Measurements from ENCODE around the gene VPS8.

VPS8 gene

GRCh38 chr3:185063431-185063830, 251.5 kb downstream of the VPS8 start:
- no peak for TF ChIP-seq SPI1 (IDR thresholded peaks at IDR 0.05; ENCODE audit: low read depth, low read length)
- no peak for TF ChIP-seq POLR2AphosphoS5 (IDR thresholded peaks at IDR 0.05; ENCODE audit: low read depth, low read length)
- TF ChIP-seq POU2F2 (IDR thresholded peaks at IDR 0.05; ENCODE audit: low read depth, low read length) = no peak
- TF ChIP-seq PAX5 (IDR thresholded peaks at IDR 0.05; ENCODE audit: insufficient read depth, low read length, severe bottlenecking) = no peak
- TF ChIP-seq TAF1 (IDR thresholded peaks at IDR 0.05; ENCODE audit: low read depth, low read length) = no peak
- TF ChIP-seq POLR2A (IDR thresholded peaks at IDR 0.05; ENCODE audit: low read depth, low read length) = no peak
- FAIRE-seq (no peak), DNase-seq (ENCODE audit: insufficient read length, low spot score) (no peak)

DNA sequence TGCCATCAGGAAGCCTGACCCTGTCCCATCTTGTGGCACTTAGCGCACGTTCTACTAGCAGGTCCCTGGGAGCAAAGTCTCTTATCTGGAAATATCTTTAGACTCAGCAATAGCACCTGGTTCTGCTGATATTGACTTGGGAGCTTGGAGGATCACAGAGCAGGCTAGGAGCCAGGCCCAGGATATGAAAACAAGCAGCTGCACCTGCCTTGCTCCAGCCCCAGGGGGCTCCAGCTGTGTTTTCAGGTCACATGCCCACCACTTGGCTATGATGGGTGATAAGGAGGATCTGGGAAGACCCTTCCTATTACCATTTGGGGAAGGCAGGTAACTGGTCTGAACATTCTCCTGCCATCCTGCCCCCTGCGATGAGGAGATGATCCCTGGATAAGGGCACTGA, 253.1 kb downstream of the VPS8 start:
- DNase-seq (ENCODE audit: insufficient read length, low spot score) (no peak), FAIRE-seq (no peak)
- no peak for TF ChIP-seq TAF1 (IDR thresholded peaks at IDR 0.05; ENCODE audit: low read depth, low read length)
- no peak for TF ChIP-seq PAX5 (IDR thresholded peaks at IDR 0.05; ENCODE audit: insufficient read depth, low read length, severe bottlenecking)
- TF ChIP-seq POLR2A (IDR thresholded peaks at IDR 0.05; ENCODE audit: low read depth, low read length) = no peak
- no peak for TF ChIP-seq POU2F2 (IDR thresholded peaks at IDR 0.05; ENCODE audit: low read depth, low read length)
- TF ChIP-seq SPI1 (IDR thresholded peaks at IDR 0.05; ENCODE audit: low read depth, low read length) = no peak
- no peak for TF ChIP-seq POLR2AphosphoS5 (IDR thresholded peaks at IDR 0.05; ENCODE audit: low read depth, low read length)

- TF ChIP-seq POU2F2 (IDR thresholded peaks at IDR 0.05; ENCODE audit: low read depth, low read length) = no peak
- TF ChIP-seq TAF1 (IDR thresholded peaks at IDR 0.05; ENCODE audit: low read depth, low read length) = no peak
- no peak for TF ChIP-seq SPI1 (IDR thresholded peaks at IDR 0.05; ENCODE audit: low read depth, low read length)
- TF ChIP-seq POLR2AphosphoS5 (IDR thresholded peaks at IDR 0.05; ENCODE audit: low read depth, low read length) = no peak
- TF ChIP-seq POLR2A (IDR thresholded peaks at IDR 0.05; ENCODE audit: low read depth, low read length) = no peak
- no peak for TF ChIP-seq PAX5 (IDR thresholded peaks at IDR 0.05; ENCODE audit: insufficient read depth, low read length, severe bottlenecking)
- no peak for FAIRE-seq
Observed at GRCh38 chr3:185066251-185066650, 254.3 kb downstream of the VPS8 start.

GRCh38 chr3:185067173-185067572, 255.2 kb downstream of the VPS8 start:
- no peak for TF ChIP-seq PAX5 (IDR thresholded peaks at IDR 0.05; ENCODE audit: insufficient read depth, low read length, severe bottlenecking)
- no peak for TF ChIP-seq TAF1 (IDR thresholded peaks at IDR 0.05; ENCODE audit: low read depth, low read length)
- no peak for TF ChIP-seq POLR2AphosphoS5 (IDR thresholded peaks at IDR 0.05; ENCODE audit: low read depth, low read length)
- TF ChIP-seq SPI1 (IDR thresholded peaks at IDR 0.05; ENCODE audit: low read depth, low read length) = no peak
- no peak for TF ChIP-seq POLR2A (IDR thresholded peaks at IDR 0.05; ENCODE audit: low read depth, low read length)
- no peak for TF ChIP-seq POU2F2 (IDR thresholded peaks at IDR 0.05; ENCODE audit: low read depth, low read length)
- FAIRE-seq = no peak
- DNase-seq (ENCODE audit: insufficient read length, low spot score) = no peak

More at GRCh38 chr3:185066251-185066650, 254.3 kb downstream of the VPS8 start:
- no peak for DNase-seq (ENCODE audit: insufficient read length, low spot score)

DNA sequence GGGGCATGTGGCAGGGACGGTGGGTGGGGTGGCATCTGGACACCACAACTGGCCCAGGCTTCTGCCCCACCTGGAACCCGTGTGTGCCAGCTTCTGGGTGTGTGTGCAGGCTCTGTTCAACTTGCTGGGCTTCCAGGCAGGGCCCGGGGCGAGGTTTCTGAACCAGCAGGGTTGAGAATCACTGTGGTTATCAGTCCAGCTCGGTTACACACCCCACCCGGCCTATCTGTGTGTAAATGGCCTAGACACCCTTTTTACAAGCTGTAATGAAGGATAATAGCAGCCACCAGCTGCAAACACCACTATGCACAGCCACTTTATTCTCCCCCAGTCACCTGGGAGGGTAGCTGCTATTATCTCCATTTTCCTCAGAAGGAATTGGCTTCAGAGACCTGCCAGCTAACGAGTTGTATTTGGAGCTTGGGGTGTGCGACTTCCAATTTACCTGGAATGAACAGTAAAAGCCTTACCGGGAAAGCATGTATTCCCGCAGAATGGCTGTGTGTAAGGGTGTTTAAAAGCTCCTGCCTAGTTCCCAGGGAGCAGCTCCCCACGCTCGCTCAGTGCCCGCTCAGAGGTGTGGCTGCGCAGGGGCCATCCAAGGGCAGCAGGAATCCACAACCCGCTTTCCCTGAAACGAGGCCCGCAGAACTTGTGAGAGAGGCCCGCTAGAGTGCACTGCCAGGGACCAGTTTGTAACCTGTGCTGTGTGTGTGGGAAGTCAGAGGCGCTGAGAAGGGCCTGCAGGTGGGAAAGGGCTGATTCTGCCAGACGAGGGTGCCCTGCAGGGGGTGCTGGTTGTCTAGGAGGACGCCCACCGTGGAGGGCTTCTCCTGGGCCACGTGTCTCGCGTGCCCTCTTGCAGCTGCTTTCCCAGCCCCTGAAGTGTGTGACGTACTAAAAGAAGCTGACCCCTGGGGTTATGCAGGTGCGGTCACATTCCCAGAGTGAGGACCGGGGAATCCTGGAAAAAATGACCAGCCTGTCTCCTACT, 257.4 kb downstream of the VPS8 start:
- DNase-seq (ENCODE audit: insufficient read length, low spot score) = no peak
- TF ChIP-seq POLR2A (IDR thresholded peaks at IDR 0.05; ENCODE audit: low read depth, low read length) = no peak
- TF ChIP-seq PAX5 (IDR thresholded peaks at IDR 0.05; ENCODE audit: insufficient read depth, low read length, severe bottlenecking) = no peak
- no peak for TF ChIP-seq POLR2AphosphoS5 (IDR thresholded peaks at IDR 0.05; ENCODE audit: low read depth, low read length)
- no peak for TF ChIP-seq TAF1 (IDR thresholded peaks at IDR 0.05; ENCODE audit: low read depth, low read length)
- no peak for TF ChIP-seq SPI1 (IDR thresholded peaks at IDR 0.05; ENCODE audit: low read depth, low read length)
- no peak for TF ChIP-seq POU2F2 (IDR thresholded peaks at IDR 0.05; ENCODE audit: low read depth, low read length)
- FAIRE-seq = no peak

DNA sequence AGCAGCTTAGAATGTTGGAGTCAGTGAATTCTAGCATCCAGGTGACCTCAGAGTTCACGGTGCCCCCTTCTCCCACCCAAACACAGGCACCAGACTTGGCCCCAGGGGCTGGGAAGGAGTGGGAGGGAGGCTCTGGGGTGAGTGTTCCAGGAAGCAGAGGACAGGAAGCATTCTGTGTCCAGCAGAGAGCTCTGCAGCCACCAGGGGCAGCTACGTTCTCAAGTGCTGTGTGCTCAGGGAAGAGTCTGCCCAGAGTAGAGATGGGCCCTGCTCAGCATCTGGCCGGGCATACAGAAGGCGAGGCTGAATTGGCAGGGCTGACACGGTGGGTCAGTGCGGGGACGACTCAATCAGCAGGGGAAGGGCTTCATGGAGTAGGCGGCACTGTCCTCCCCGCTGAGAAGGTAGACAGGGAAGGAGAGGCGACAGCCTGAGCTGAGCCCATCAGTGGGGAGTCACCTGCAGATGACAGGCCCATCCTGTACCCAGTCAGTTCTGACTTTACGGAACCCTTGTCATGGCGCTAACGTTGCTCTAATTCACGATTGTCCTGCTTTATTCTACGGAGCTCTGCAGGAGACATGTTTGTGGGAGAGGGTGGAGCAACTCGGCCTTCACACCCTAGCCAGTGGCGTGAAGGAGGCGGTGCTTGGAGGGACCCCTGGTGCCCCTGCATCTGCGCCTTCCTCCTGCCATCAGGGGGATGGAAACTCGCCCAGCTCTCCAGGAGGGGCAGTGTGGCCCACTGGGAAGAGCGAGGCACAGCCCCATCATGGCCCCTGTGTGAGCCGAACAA, 258.7 kb downstream of the VPS8 start:
- FAIRE-seq (no peak), DNase-seq (ENCODE audit: insufficient read length, low spot score) (no peak)
- TF ChIP-seq POLR2AphosphoS5 (IDR thresholded peaks at IDR 0.05; ENCODE audit: low read depth, low read length) (no peak), TAF1 (IDR thresholded peaks at IDR 0.05; ENCODE audit: low read depth, low read length) (no peak), SPI1 (IDR thresholded peaks at IDR 0.05; ENCODE audit: low read depth, low read length) (no peak), POLR2A (IDR thresholded peaks at IDR 0.05; ENCODE audit: low read depth, low read length) (no peak), POU2F2 (IDR thresholded peaks at IDR 0.05; ENCODE audit: low read depth, low read length) (no peak), PAX5 (IDR thresholded peaks at IDR 0.05; ENCODE audit: insufficient read depth, low read length, severe bottlenecking) (no peak)

DNA sequence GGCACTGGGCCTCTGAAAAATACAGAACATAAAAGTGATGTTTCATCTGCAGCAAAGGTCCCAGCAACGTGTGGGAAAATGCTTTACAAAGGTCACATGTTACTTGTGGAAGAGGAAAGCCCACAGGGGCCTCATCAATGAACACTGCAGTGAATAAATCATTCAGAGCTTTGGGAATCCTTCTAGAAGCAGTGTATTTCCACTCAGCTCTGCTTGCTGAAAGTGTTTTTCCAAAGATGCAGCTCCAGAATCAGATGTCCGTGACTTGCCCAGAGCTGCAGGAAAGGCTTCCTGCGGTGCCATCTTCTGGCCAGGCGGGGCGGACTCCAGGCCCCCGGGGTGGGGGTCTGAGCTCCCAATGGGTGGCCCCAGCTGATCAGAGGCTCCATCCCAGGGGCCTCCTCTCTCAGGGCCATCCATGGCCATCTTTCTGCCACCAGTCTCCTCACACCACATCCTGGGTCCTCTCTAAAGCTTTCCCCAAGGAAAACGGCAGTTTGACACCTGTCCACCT, 259.4 kb downstream of the VPS8 start:
- TF ChIP-seq POU2F2 (IDR thresholded peaks at IDR 0.05; ENCODE audit: low read depth, low read length) = no peak
- TF ChIP-seq POLR2AphosphoS5 (IDR thresholded peaks at IDR 0.05; ENCODE audit: low read depth, low read length) = no peak
- TF ChIP-seq POLR2A (IDR thresholded peaks at IDR 0.05; ENCODE audit: low read depth, low read length) = no peak
- TF ChIP-seq SPI1 (IDR thresholded peaks at IDR 0.05; ENCODE audit: low read depth, low read length) = no peak
- TF ChIP-seq TAF1 (IDR thresholded peaks at IDR 0.05; ENCODE audit: low read depth, low read length) = no peak
- TF ChIP-seq PAX5 (IDR thresholded peaks at IDR 0.05; ENCODE audit: insufficient read depth, low read length, severe bottlenecking) = no peak
- FAIRE-seq (no peak), DNase-seq (ENCODE audit: insufficient read length, low spot score) (no peak)

DNA sequence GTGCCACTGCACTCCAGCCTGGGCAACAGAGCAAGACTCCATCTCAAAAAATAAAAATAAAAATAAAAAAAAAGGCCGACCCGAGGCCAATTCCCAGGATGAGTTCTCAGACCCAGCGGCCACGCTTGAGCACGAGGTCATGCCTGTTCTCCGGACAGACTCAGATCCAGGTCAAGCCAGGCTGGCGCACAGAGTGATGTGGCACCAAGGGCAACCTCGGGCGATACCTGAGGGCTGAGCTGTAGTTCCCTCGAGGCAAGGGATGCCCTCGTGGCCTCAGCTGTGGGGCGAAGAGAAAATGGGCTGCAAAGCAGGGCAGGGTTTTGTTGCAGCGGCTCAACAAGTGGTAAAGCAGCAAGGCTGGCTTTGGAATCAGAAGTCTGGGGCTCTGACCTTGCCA, 263.6 kb downstream of the VPS8 start:
- no peak for FAIRE-seq
- no peak for TF ChIP-seq TAF1 (IDR thresholded peaks at IDR 0.05; ENCODE audit: low read depth, low read length)
- no peak for TF ChIP-seq POU2F2 (IDR thresholded peaks at IDR 0.05; ENCODE audit: low read depth, low read length)
- no peak for TF ChIP-seq PAX5 (IDR thresholded peaks at IDR 0.05; ENCODE audit: insufficient read depth, low read length, severe bottlenecking)
- TF ChIP-seq POLR2A (IDR thresholded peaks at IDR 0.05; ENCODE audit: low read depth, low read length) = no peak
- TF ChIP-seq SPI1 (IDR thresholded peaks at IDR 0.05; ENCODE audit: low read depth, low read length) = no peak
- TF ChIP-seq POLR2AphosphoS5 (IDR thresholded peaks at IDR 0.05; ENCODE audit: low read depth, low read length) = no peak
- no peak for DNase-seq (ENCODE audit: insufficient read length, low spot score)

Measured in GM12891 (cell line).